HG03025 (cell line): ENCODE data around the gene GLDC.

Source experiments
- ATAC-seq: cut with Tn5 transposase; IDR thresholded peaks from one replicate; pipeline ENCODE4 v1.9.1; 2021; ENCODE audit warnings: mild to moderate bottlenecking, moderate library complexity; ENCODE audit not compliant: unreplicated experiment, low FRiP score

GLDC gene

DNA sequence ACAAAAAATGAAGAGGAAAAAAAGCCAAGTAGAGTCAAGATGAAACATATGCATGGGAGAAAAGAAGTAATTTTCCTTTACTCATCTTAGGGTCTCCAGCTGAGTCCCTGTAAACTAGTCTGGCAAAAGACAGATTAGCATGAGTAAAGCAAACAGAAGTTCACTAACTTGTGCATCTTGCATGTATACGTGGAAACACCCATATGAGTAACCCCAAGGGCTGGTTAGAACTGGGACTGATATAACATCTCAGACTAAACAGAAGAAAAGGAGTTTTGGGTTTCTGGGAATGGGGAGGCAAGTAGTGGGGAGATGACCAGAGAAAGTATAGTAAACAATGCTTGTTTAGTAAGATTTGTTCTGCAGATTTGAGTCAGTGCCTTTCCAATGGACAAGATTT, 20.1 kb upstream of the GLDC start:
- no peak for ATAC-seq

GRCh38 chr9:6664204-6664680, 18.7 kb upstream of the GLDC start:
- no peak for ATAC-seq

- ATAC-seq: no peak
Measured at GRCh38 chr9:6660512-6660911, 15.0 kb upstream of the GLDC start.

DNA sequence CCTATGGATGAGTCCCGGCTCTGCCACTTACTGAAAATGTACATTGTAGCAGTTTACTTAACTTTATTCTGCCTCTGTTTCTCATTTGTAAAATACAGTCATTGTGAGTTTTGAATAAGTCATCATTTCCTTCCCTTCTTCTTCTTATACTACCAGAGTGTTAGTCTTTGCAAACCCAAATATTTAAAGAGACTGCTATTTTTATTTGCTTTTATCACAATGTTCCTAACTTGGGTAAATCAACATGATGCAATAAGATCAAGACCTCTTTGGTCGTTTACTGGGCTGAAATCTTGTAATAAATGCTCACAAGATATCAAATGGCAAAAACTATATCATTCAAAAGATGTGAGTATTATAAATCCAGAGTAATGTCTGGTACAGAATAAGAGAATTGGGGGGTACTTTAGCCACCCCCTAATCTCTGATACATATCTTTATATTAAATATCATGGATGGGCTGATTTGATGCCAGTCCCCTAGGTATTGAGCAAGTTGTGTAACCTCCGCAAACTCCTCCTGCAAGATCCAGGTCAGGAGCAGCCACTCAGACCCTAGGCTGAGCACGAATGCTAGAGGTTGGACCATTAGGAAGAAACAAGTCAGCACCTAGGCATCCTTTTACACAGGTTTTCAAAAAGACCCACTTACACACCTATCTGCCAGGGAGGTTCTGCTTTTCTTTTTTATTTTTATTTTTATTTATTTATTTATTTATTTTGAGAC, 13.3 kb upstream of the GLDC start:
- ATAC-seq: no peak

GRCh38 chr9:6656614-6657300, 11.2 kb upstream of the GLDC start:
- no peak for ATAC-seq

GRCh38 chr9:6655036-6655435, 9.5 kb upstream of the GLDC start:
- peak; percentile 93 for ATAC-seq

GRCh38 chr9:6646293-6646636, 736 bp upstream of the GLDC start:
- ATAC-seq: peak; percentile 30

DNA sequence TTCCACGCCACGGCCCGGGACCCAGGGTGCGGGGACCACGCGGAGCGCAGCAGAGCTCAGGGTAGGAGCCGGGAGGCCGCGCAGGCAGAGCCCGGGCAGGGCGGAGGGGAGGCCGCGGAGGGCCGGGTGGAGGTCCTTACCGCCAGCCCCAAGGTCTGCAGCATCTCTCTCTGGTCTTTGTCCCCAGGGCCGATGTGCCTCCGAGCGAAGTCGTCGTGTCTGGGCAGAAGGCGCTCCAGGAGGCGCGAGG, 499 bp downstream of the GLDC start:
- peak; percentile 22 for ATAC-seq

GRCh38 chr9:6644346-6645104, 1.0 kb downstream of the GLDC start:
- ATAC-seq: no peak

GRCh38 chr9:6641961-6642360, 3.6 kb downstream of the GLDC start:
- no peak for ATAC-seq

GRCh38 chr9:6641561-6641960, 4.0 kb downstream of the GLDC start:
- no peak for ATAC-seq

- no peak for ATAC-seq
Measured at GRCh38 chr9:6641056-6641455, 4.5 kb downstream of the GLDC start.

GRCh38 chr9:6640268-6641051, 5.1 kb downstream of the GLDC start:
- ATAC-seq: no peak

- no peak for ATAC-seq
Measured at GRCh38 chr9:6639622-6640021, 5.9 kb downstream of the GLDC start.

GRCh38 chr9:6634444-6634843, 11.1 kb downstream of the GLDC start:
- ATAC-seq: no peak

GRCh38 chr9:6633378-6633777, 12.2 kb downstream of the GLDC start:
- ATAC-seq: no peak

- ATAC-seq: peak; percentile 92
Measured at GRCh38 chr9:6632516-6633183, 12.9 kb downstream of the GLDC start.

GRCh38 chr9:6631207-6631512, 14.4 kb downstream of the GLDC start:
- ATAC-seq: no peak

DNA sequence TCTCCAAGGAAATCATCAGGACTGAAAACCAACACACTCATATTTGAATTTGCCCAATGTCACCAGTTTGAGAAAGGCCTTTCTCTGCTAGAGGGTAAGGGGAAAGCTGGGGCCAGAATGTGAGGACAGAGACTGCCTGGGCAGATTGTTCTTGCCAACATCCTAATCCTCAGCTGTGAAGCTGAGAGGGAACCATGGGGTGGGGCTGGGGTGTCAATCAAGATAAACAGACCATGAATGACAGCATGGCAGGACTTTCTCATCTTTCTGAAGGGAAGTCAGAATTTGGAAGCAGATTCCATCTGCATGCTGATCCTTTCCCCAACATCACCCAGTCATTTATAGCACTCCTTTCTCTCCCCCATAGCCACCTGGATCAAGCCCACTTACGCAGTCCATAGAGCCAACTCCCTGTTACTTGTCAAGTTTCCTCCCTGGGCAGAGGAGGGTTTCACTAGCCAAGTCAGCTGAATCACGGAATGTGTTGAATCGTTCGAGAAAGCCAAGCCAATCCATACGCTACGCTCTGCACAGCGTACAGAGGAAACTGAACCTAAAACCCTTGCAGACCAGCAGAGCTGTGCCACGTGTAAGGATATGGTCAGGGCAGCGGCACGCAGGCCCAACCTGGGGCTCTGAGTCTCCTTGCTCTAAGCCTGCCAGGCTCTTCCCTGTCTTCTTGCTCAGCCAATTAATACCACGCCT, 14.9 kb downstream of the GLDC start:
- peak; percentile 47 for ATAC-seq

GRCh38 chr9:6628704-6629103, 16.8 kb downstream of the GLDC start:
- ATAC-seq: no peak
